BE2C (cell line): ENCODE results near the gene CDH13.

Experiments
- DNase-seq: peaks from one replicate; pipeline ENCODE4 v3.0.0-alpha.2; 2020
- H3K27me3 ChIP-seq: fragments of 250-450 bp; sonication (Bioruptor Pico); 2 replicates; pipeline ENCODE4 v1.5.1; 2020; ENCODE audit warnings: mild to moderate bottlenecking
- H3K36me3 ChIP-seq: fragments of 250-450 bp; sonication (Bioruptor Pico); 2 replicates; pipeline ENCODE4 v1.5.1; 2020; ENCODE audit warnings: mild to moderate bottlenecking
- H3K4me1 ChIP-seq: fragments of 250-450 bp; sonication (Bioruptor Pico); 2 replicates; pipeline ENCODE4 v1.5.1; 2020
- H3K4me3 ChIP-seq: 2 replicates; pipeline ENCODE4 v1.5.1; 2011; ENCODE audit warnings: low read depth, low read length
- H3K9me3 ChIP-seq: fragments of 250-450 bp; sonication (Bioruptor Pico); 2 replicates; pipeline ENCODE4 v1.5.1; 2020
- CTCF ChIP-seq: IDR thresholded peaks from 2 replicates; pipeline ENCODE4 v1.5.1; 2012; ENCODE audit warnings: mild to moderate bottlenecking, low read depth, low read length

The CDH13 gene

DNA sequence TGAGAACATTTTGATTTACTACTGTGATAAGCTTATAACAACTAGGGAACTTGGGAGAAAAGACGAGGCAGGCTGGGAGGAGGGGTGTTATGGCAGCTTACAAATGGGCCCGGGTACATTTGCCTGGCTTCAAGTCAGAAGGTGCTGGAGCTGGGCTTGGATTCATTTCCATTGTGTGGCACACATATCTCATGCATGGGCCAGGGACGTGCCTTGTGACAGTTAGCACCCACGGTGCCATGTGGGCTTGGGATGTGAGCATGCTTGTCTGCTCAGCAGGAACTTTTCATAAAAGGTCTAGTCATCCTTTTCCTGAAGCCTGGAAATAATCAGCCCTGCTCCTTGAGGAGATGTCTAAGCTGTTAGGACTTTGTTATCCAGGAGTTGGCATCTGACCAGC lies 572.2 kb downstream of the CDH13 start:
- no peaks in the 10 kb centered on the region for H3K9me3 ChIP-seq
- no peaks in the 10 kb centered on the region for H3K36me3 ChIP-seq
- no peak overlapping the region for H3K4me3 ChIP-seq
- H3K4me1 ChIP-seq, result no peaks in the 10 kb centered on the region
- no peak for TF ChIP-seq CTCF
- no peaks in the 10 kb centered on the region for H3K27me3 ChIP-seq
- DNase-seq, result no peak

GRCh38 chr16:83200005-83200779 lies 573.4 kb downstream of the CDH13 start:
- Histone ChIP-seq H3K27me3 (no peaks in the 10 kb centered on the region), H3K9me3 (no peaks in the 10 kb centered on the region), H3K4me1 (no peaks in the 10 kb centered on the region), H3K36me3 (no peaks in the 10 kb centered on the region), H3K4me3 (no peak overlapping the region)
- no peak for TF ChIP-seq CTCF
- DNase-seq, result no peak

DNA sequence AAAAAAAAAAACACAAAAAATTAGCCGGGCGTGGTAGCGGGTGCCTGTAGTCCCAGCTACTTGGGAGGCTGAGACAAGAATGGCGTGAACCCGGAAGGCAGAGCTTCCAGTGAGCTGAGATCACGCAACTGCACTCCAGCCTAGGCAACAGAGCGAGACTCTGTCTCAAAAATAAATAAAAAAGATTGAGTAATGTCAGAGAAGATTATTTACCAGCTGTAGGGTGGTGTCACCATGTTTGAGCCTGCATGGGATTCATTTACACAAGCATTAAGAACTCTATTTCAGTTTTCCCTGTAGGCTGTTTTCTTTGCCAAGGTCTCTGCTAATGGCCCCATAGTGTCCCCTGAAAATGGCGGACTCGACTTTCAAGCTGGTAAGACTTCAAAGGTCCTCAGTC lies 575.0 kb downstream of the CDH13 start:
- no peak for TF ChIP-seq CTCF
- Histone ChIP-seq H3K9me3 (no peaks in the 10 kb centered on the region), H3K27me3 (no peaks in the 10 kb centered on the region), H3K4me3 (no peak overlapping the region), H3K4me1 (no peaks in the 10 kb centered on the region), H3K36me3 (no peaks in the 10 kb centered on the region)
- DNase-seq, result no peak

GRCh38 chr16:83205896-83206295 lies 579.1 kb downstream of the CDH13 start:
- no peak for DNase-seq
- no peak for TF ChIP-seq CTCF
- no peaks in the 10 kb centered on the region for H3K36me3 ChIP-seq

DNA sequence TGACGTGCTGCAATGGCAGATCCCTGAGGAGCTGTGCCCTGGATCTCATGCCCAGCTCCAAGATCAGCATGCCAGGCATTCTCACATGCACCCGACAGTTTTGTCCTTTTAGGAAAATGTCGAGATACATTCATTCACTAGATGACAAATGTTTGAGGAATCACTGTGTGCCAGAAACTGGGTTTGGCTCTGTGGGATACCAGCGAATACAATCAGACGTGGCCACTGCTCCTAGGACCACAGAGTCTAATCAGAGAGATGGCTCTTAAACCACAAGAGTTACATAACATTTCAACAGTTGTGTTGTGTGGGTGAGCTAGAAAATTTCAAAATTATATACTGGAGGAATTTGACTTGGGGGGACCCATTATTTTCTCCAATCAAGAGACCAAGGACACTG lies 579.7 kb downstream of the CDH13 start:
- TF ChIP-seq CTCF, result no peak
- no peaks in the 10 kb centered on the region for H3K4me1 ChIP-seq
- no peaks in the 10 kb centered on the region for H3K27me3 ChIP-seq
- DNase-seq, result no peak
- H3K36me3 ChIP-seq, result no peaks in the 10 kb centered on the region
- no peak overlapping the region for H3K4me3 ChIP-seq
- no peaks in the 10 kb centered on the region for H3K9me3 ChIP-seq

More at GRCh38 chr16:83205896-83206295, 579.1 kb downstream of the CDH13 start:
- no peaks in the 10 kb centered on the region for H3K27me3 ChIP-seq
- no peaks in the 10 kb centered on the region for H3K9me3 ChIP-seq
- H3K4me3 ChIP-seq, result no peak overlapping the region
- no peaks in the 10 kb centered on the region for H3K4me1 ChIP-seq

DNA sequence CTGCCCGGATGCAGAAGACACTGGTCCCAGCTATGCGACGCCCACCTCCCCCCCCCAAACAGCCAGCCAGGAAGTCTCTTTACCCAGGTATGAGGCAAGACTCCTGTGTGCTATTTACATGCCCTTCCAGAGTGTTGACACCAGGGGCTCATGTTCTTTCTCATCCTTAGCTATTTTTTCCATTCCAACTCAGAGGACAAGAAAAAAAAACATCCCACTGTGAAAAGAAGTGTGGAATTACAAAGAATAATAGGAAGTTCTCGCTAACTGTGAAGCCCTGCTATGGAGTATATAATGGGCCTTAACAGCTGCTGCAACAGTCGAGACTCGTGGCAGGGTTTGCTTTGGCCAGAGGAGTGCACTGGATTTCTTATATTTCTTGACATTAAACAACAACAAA lies 584.9 kb downstream of the CDH13 start:
- TF ChIP-seq CTCF, result no peak
- H3K27me3 ChIP-seq, result no peaks in the 10 kb centered on the region
- no peaks in the 10 kb centered on the region for H3K36me3 ChIP-seq
- no peaks in the 10 kb centered on the region for H3K4me1 ChIP-seq
- H3K4me3 ChIP-seq, result no peak overlapping the region
- no peak for DNase-seq
- no peaks in the 10 kb centered on the region; the same call in 1 of the 2 replicates for H3K9me3 ChIP-seq
